Trophoblast cell (in vitro differentiated cells and primary cell): Measurements from ENCODE around the gene RPL32.
"Not testable (repeated sequence)": the region's sequence is repeated elsewhere in the genome, so short reads cannot be mapped to it uniquely, and the experiment has no call there.

Experiments used
- DNase-seq, 2 donors: peaks; one replicate each; pipeline ENCODE4 v3.0.0-alpha.2; 2016
- H2AFZ ChIP-seq: 2 replicates; pipeline ENCODE4 v1.6.1; 2013; ENCODE audit warnings: low read length, moderate library complexity, mild to moderate bottlenecking; ENCODE audit not compliant: insufficient read depth, poor library complexity
- H2AK5ac ChIP-seq: 2 replicates; pipeline ENCODE4 v1.6.1; 2013; ENCODE audit warnings: mild to moderate bottlenecking, low read length
- H2BK120ac ChIP-seq: 2 replicates; pipeline ENCODE4 v1.6.1; 2013; ENCODE audit warnings: low read length, mild to moderate bottlenecking, moderate library complexity; ENCODE audit not compliant: insufficient read depth, poor library complexity
- H2BK12ac ChIP-seq: 2 replicates; pipeline ENCODE4 v1.6.1; 2013; ENCODE audit warnings: mild to moderate bottlenecking, low read length, moderate library complexity
- H2BK5ac ChIP-seq: 2 replicates; pipeline ENCODE4 v1.6.1; 2013; ENCODE audit warnings: low read length, low read depth, moderate library complexity, mild to moderate bottlenecking; ENCODE audit not compliant: poor library complexity
- H3K14ac ChIP-seq: 2 replicates; pipeline ENCODE4 v1.6.1; 2013; ENCODE audit warnings: mild to moderate bottlenecking, low read length
- H3K18ac ChIP-seq: 2 replicates; pipeline ENCODE4 v1.6.1; 2013; ENCODE audit warnings: mild to moderate bottlenecking, low read length
- H3K23ac ChIP-seq: 2 replicates; pipeline ENCODE4 v1.6.1; 2013; ENCODE audit warnings: low read length
- H3K27ac ChIP-seq: 2 replicates; pipeline ENCODE4 v1.5.1; 2013; ENCODE audit warnings: low read depth, mild to moderate bottlenecking, inconsistent platforms, low read length, moderate library complexity
- H3K27me3 ChIP-seq: 2 replicates; pipeline ENCODE4 v1.6.1; 2013; ENCODE audit warnings: inconsistent platforms, mild to moderate bottlenecking, low read length, moderate library complexity; ENCODE audit not compliant: insufficient read depth
- H3K36me3 ChIP-seq, 2 experiments: 1 replicate in 1 of 2; 2 replicates in 1 of 2; pipeline ENCODE4 v1.6.1; 2013; ENCODE audit warnings: low read length in 2 of 2, mild to moderate bottlenecking in 2 of 2, moderate library complexity in 1 of 2; ENCODE audit not compliant: insufficient read depth in 2 of 2, control insufficient read depth in 1 of 2
- H3K4ac ChIP-seq: 2 replicates; pipeline ENCODE4 v1.6.1; 2013; ENCODE audit warnings: low read depth, mild to moderate bottlenecking, low read length, moderate library complexity
- H3K4me1 ChIP-seq, 2 experiments: 1 replicate in 1 of 2; 2 replicates in 1 of 2; pipeline ENCODE4 v1.6.1; 2013; ENCODE audit warnings: low read length in 2 of 2, mild to moderate bottlenecking in 2 of 2, moderate library complexity in 1 of 2; ENCODE audit not compliant: insufficient read depth in 2 of 2, control insufficient read depth in 1 of 2
- H3K4me2 ChIP-seq: 2 replicates; pipeline ENCODE4 v1.6.1; 2013; ENCODE audit warnings: inconsistent platforms, mild to moderate bottlenecking, low read length, moderate library complexity
- H3K4me3 ChIP-seq: 2 replicates; pipeline ENCODE4 v1.5.1; 2013; ENCODE audit warnings: mild to moderate bottlenecking, low read depth, low read length, inconsistent platforms
- H3K79me1 ChIP-seq: one replicate; pipeline ENCODE4 v1.6.1; 2013; ENCODE audit warnings: low read length
- H3K79me2 ChIP-seq: 2 replicates; pipeline ENCODE4 v1.6.1; 2013; ENCODE audit warnings: low read length, mild to moderate bottlenecking; ENCODE audit not compliant: control insufficient read depth, insufficient read depth, poor library complexity
- H3K9ac ChIP-seq: 2 replicates; pipeline ENCODE4 v1.6.1; 2013; ENCODE audit warnings: mild to moderate bottlenecking, low read length
- H3K9me3 ChIP-seq: 2 replicates; pipeline ENCODE4 v1.6.1; 2013; ENCODE audit warnings: low read depth, mild to moderate bottlenecking, control low read depth, inconsistent platforms, low read length; ENCODE audit not compliant: insufficient read depth
- H4K12ac ChIP-seq: 2 replicates; pipeline ENCODE4 v1.6.1; 2013; ENCODE audit warnings: low read depth, mild to moderate bottlenecking, low read length, moderate library complexity
- H4K8ac ChIP-seq: 2 replicates; pipeline ENCODE4 v1.6.1; 2013; ENCODE audit warnings: low read depth, mild to moderate bottlenecking, low read length, moderate library complexity
- H4K91ac ChIP-seq: one replicate; pipeline ENCODE4 v1.6.1; 2013; ENCODE audit warnings: low read depth, mild to moderate bottlenecking, low read length, moderate library complexity
- WGBS: extraction: QIAGEN DNeasy Blood & Tissue Kit; methylation state at CpG from one replicate; pipeline ENCODE4 v1.1.7; 2013; ENCODE audit warnings: missing lambda C conversion rate; ENCODE audit not compliant: insufficient read length, insufficient coverage; ENCODE audit errors: extremely low coverage; 5-methylcytosine and 5-hydroxymethylcytosine counted together

The RPL32 gene

DNA sequence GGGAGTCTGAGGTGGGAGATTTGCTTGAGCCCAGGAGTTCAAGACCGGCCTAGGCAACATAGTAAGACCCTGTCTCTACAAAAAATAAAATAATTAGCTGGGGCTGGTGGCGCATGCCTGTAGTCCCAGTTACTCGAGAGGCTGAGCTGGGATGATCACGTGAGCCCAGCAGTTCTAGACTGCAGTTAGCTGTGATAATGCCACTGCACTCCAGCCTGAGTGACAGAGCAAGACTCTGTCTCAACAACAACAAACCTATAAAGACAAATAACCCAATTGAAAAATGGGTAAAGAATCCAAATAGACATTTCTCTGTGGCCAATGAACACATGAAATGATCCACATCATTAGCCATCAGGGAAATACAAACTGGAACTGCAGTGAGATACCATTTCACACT lies 1.1 kb upstream of the RPL32 start:
- WGBS, result no CpG with 5 or more reads among the region's 4 CpGs
- Histone ChIP-seq H4K12ac (no peak overlapping the region), H3K23ac (no peak overlapping the region), H3K4me1 (peaks cover 7 to 9% of the 10 kb centered on the region in 2 experiments), H3K14ac (no peak overlapping the region), H3K9ac (no peak overlapping the region), H3K9me3 (no peaks in the 10 kb centered on the region), H2AK5ac (no peak overlapping the region), H2AFZ (no peak overlapping the region), H2BK5ac (no peak overlapping the region), H3K27me3 (no peaks in the 10 kb centered on the region), H3K79me2 (peaks cover 15% of the 10 kb centered on the region), H3K36me3 (peaks cover 16 to 25% of the 10 kb centered on the region in 2 experiments), H4K8ac (peak overlapping the region; percentile 79), H3K4ac (no peak overlapping the region), H3K27ac (no peak overlapping the region), H3K4me3 (no peak overlapping the region), H2BK120ac (no peak overlapping the region), H2BK12ac (no peak overlapping the region), H4K91ac (no peak overlapping the region), H3K18ac (no peak overlapping the region), H3K79me1 (peaks cover 7% of the 10 kb centered on the region), H3K4me2 (no peak overlapping the region)
- no peak for DNase-seq

DNA sequence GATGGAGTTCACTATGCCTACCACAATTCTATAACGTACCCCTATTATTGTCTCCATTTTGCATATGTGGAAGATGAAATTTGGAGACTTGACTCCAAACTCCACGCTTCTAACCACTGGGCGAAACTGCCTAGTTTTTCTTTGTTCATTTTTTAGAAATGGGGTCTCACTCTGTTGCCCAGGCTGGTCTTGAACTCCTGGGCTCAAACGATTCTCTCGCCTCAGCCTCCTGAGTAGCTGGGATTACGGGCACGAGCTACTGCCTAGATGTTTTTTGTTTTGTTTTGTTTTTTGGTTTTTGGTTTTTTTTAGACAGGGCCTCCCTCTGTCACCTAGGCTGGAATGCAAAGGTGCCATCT lies 584 bp upstream of the RPL32 start:
- Histone ChIP-seq H3K4ac (no peak overlapping the region), H3K9me3 (no peaks in the 10 kb centered on the region), H3K4me2 (no peak overlapping the region), H3K4me3 (no peak overlapping the region), H2BK5ac (no peak overlapping the region), H4K12ac (peak overlapping the region; percentile 64), H2BK12ac (no peak overlapping the region), H3K9ac (no peak overlapping the region), H3K79me1 (peaks cover 7% of the 10 kb centered on the region), H3K23ac (no peak overlapping the region), H3K27ac (no peak overlapping the region), H3K36me3 (peaks cover 16 to 29% of the 10 kb centered on the region in 2 experiments), H3K14ac (no peak overlapping the region), H4K8ac (peak overlapping the region; percentile 79), H3K79me2 (peaks cover 15% of the 10 kb centered on the region), H4K91ac (no peak overlapping the region), H2BK120ac (no peak overlapping the region), H3K27me3 (no peaks in the 10 kb centered on the region), H3K4me1 (peaks cover 7 to 9% of the 10 kb centered on the region in 2 experiments), H2AFZ (peak overlapping the region; percentile 71), H3K18ac (no peak overlapping the region), H2AK5ac (no peak overlapping the region)
- no peak for DNase-seq
- no CpG with 5 or more reads among the region's 7 CpGs for WGBS

DNA sequence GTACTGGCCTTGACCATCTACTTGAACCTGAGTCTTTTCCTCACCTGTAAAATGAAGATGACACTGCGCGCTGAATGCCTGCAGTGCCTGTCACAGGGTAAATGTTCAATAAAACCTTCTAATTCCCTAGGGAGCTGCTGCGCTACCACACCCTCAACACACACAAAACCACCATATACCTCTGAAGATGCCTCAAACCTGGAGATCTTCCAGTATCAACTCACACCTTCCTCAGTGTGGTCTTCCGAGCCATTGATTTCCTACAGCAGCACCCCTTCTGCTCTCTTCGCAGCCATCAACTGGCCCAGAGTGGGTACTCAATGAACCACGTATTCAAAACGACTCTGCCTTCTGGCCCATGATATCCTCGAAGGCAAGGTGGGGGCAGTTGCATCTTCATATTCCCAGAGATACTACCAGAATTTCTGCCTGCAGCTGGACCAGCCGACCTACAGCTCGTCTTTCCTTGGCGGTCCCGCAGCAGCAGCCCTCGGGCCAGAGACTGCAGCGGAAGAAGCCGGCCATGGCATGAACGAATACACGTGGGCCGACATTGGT lies 695 bp downstream of the RPL32 start:
- peak overlapping the region; percentile 34 for H2BK120ac ChIP-seq
- H2BK12ac ChIP-seq, result no peak overlapping the region
- H2BK5ac ChIP-seq, result peak overlapping the region; percentile 63
- H3K27me3 ChIP-seq, result no peaks in the 10 kb centered on the region
- H3K79me2 ChIP-seq, result peaks cover 15% of the 10 kb centered on the region
- peak overlapping the region; percentile 82 for H2AK5ac ChIP-seq
- peaks cover 7 to 9% of the 10 kb centered on the region in 2 experiments for H3K4me1 ChIP-seq
- peaks cover 7% of the 10 kb centered on the region for H3K79me1 ChIP-seq
- peak overlapping the region; percentile 91 for H4K8ac ChIP-seq
- WGBS, result no CpG with 5 or more reads among the region's 18 CpGs
- H3K27ac ChIP-seq, result no peak overlapping the region
- peak overlapping the region; percentile 95 for H3K4ac ChIP-seq
- H2AFZ ChIP-seq, result no peak overlapping the region
- H3K23ac ChIP-seq, result no peak overlapping the region
- peak; percentile 35 to 50 for DNase-seq
- peak overlapping the region; percentile 81 for H3K4me2 ChIP-seq
- peaks cover 24 to 41% of the 10 kb centered on the region in 2 experiments for H3K36me3 ChIP-seq
- no peaks in the 10 kb centered on the region for H3K9me3 ChIP-seq
- peak overlapping the region; percentile 91 for H3K4me3 ChIP-seq
- peak overlapping the region; percentile 99 for H3K9ac ChIP-seq
- peak overlapping the region; percentile 68 for H3K14ac ChIP-seq
- peak overlapping the region; percentile 57 for H4K12ac ChIP-seq
- peak overlapping the region; percentile 64 for H4K91ac ChIP-seq
- peak overlapping the region; percentile 12 for H3K18ac ChIP-seq

DNA sequence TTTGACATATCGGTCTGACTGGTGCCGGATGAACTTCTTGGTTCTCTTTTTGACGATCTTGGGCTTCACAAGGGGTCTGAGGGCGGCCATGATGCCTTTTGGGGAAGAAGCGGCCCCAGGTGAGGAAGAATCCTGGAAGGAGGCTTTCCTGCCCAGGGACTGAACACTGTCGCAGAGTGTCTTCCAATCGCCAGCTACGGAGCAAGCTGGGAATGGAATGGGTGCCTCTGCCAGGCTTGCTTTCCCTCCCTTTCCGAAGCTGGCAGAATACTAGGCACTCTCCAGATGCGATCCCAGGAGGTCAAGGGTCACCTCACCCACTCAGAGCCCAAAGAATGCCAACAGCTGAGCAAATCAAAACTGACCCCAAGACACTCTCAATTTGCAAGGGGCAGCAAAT lies 1.2 kb downstream of the RPL32 start:
- not testable (repeated sequence) for H3K4me1 ChIP-seq, H3K18ac ChIP-seq, H2AK5ac ChIP-seq, H2BK120ac ChIP-seq, H2AFZ ChIP-seq, H3K23ac ChIP-seq, H3K27me3 ChIP-seq, H4K12ac ChIP-seq, H3K9me3 ChIP-seq, H3K27ac ChIP-seq, H4K8ac ChIP-seq, H2BK12ac ChIP-seq, H4K91ac ChIP-seq, H3K79me1 ChIP-seq, H2BK5ac ChIP-seq, DNase-seq, H3K14ac ChIP-seq
- Histone ChIP-seq H3K36me3 (peaks cover 28 to 46% of the 10 kb centered on the region in 2 experiments), H3K9ac (peak overlapping the region; percentile 24), H3K79me2 (peaks cover 15% of the 10 kb centered on the region), H3K4me2 (peak overlapping the region; percentile 81), H3K4me3 (peak overlapping the region; percentile 91), H3K4ac (peak overlapping the region; percentile 95)
- no CpG with 5 or more reads among the region's 10 CpGs for WGBS
